GM10266 (cell line): ENCODE data around the gene LMCD1.

ENCODE experiments used
- DNase-seq: peaks from one replicate; pipeline ENCODE4 v3.0.0; 2012; ENCODE audit errors: extremely low spot score
- TF ChIP-seq, protein P1 (sequence below): IDR thresholded peaks from 2 replicates; pipeline ENCODE4 v1.5.1; 2012; ENCODE audit warnings: mild to moderate bottlenecking, low read depth; ENCODE audit not compliant: control insufficient read depth, insufficient read depth; ENCODE audit errors: missing control alignments

Gene LMCD1

DNA sequence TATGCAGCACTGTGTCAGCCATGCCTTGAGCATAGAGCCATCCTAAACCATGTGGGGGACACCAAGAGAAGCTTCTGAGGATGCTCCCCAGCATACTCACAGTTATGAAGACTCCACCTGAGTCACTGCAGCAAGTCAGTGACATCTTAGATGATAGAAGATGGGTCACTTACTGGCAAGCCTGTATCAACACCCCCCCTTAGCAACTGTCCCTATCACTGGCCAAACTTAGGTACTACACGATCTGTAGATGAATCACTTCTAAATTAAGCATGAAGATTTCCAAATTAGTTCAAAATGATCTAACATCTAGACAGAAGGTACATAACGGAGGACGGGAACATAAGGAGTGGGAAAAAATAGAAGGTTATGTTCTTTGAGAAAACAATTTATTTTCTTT, 13.2 kb upstream of the LMCD1 start:
- no peak for DNase-seq
- TF ChIP-seq, protein P1, sequence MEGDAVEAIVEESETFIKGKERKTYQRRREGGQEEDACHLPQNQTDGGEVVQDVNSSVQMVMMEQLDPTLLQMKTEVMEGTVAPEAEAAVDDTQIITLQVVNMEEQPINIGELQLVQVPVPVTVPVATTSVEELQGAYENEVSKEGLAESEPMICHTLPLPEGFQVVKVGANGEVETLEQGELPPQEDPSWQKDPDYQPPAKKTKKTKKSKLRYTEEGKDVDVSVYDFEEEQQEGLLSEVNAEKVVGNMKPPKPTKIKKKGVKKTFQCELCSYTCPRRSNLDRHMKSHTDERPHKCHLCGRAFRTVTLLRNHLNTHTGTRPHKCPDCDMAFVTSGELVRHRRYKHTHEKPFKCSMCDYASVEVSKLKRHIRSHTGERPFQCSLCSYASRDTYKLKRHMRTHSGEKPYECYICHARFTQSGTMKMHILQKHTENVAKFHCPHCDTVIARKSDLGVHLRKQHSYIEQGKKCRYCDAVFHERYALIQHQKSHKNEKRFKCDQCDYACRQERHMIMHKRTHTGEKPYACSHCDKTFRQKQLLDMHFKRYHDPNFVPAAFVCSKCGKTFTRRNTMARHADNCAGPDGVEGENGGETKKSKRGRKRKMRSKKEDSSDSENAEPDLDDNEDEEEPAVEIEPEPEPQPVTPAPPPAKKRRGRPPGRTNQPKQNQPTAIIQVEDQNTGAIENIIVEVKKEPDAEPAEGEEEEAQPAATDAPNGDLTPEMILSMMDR, result no peak

DNA sequence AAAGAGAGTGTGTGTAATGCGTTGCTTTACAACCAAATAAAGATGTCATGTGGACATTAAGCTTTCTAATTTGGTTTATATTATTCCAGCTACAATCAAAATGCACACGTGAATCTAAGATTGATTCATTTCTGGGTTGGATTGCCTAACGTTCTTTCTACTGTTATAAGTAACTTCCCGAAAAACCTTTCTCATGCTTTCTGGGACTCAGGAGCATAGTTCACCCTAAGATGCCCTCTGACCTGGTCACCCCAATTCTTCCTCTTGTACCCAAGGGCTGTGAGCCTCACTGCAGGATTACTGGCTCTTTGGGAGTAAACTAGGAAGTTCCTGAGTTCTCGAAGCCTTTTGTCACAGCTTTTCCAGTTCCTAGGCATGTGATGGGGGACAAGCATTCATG, 12.7 kb upstream of the LMCD1 start:
- DNase-seq, result no peak
- TF ChIP-seq, protein P1, result no peak

GRCh38 chr3:8489278-8489792, 12.3 kb upstream of the LMCD1 start:
- TF ChIP-seq, protein P1, result no peak
- no peak for DNase-seq

GRCh38 chr3:8490079-8490552, 11.5 kb upstream of the LMCD1 start:
- TF ChIP-seq, protein P1, result no peak
- DNase-seq, result no peak

- TF ChIP-seq, protein P1, result no peak
- no peak for DNase-seq
Measured at GRCh38 chr3:8491271-8492144, 10.1 kb upstream of the LMCD1 start.

DNA sequence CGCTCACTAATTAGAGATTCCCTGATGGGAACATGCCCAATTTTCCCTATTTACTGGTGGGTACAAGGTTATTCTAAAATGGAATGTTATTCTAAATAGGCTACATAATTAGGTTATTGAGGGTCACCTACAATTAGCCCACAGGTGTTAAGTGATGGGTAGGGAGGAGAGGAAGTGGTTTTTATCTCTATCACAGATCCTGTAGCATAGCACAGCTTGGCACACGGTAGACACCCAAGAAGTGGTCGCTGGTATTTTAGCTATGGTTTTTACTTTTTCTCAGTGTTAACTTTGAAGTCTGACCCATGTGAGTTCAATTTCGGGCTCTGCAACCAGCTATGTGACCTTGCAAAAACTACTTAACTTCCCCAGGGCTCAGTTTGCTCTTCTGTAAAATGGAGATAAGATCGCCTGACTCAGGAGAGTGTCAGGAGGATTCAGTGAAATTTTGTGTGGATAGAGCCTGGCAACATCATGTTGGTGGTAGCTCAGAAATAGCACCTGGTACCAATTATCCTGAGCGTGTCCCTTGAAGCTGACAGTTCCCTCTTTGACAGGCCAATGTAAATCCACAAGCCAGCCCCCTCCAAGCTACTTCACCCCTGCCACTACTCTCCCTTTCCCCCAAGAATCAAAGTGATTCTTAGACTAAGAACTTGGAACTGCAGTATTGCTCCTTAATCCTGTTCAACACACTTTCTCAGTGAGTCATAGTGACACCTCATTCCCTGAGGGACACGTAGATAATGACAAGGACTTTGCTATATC, 8.7 kb upstream of the LMCD1 start:
- DNase-seq, result no peak
- TF ChIP-seq, protein P1, result no peak

DNA sequence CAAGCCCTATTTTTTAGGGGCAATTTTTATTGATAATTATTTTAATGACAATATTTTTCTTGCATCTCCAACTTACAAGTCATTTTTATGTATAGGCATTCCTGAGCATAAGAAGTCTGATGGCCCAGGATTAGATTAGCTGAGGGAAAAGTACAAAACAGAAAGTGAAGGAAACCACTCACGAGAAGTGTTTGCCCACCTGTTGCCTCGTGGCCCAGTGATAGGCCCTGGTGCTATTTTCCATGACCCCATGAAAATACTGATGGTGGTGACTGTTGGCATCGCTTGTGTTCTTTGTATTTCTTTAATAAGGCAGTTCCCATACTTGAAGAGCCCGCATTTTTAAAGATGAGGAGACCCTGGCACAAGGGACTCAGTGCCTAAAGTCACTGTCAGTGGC, 7.9 kb upstream of the LMCD1 start:
- no peak for DNase-seq
- TF ChIP-seq, protein P1, result no peak
